ENCODE data around the gene ABTB2. TPM values are rescaled to one million over a fixed set of nuclear protein-coding genes. Genes with fewer than 3 reads are reported as not detected.

The ABTB2 gene
- total RNA-seq, 1 experiment from 2014 or later, result 5.5 TPM

GRCh38 chr11:34183848-34184391 lies 173.9 kb downstream of the ABTB2 start:
- H3K18ac ChIP-seq (ENCODE audit: insufficient read length, low read depth, low read length), result peak overlapping the region; percentile 23
- no peak overlapping the region for H3K27ac ChIP-seq (ENCODE audit: insufficient read length, low read depth, low read length)
- H2BK15ac ChIP-seq (ENCODE audit: low read depth, low read length), result no peak overlapping the region
- no peak overlapping the region for H3K27ac Mint-ChIP-seq
- no peak overlapping the region for H3K56ac ChIP-seq (ENCODE audit: insufficient read length, low read depth, low read length)
- no peak overlapping the region for H2BK12ac ChIP-seq (ENCODE audit: insufficient read length, low read depth, low read length)
- H2AK5ac ChIP-seq (ENCODE audit: insufficient read length, low read length), result no peak overlapping the region
- peaks cover 2% of the 10 kb centered on the region for H3K23me2 ChIP-seq (ENCODE audit: insufficient read length, low read depth, low read length, poor library complexity, severe bottlenecking)
- peaks cover 38 to 40% of the 10 kb centered on the region in 2 experiments for H3K4me1 Mint-ChIP-seq
- no peak overlapping the region for H3T11ph ChIP-seq (ENCODE audit: low read length)
- H2BK120ac ChIP-seq (ENCODE audit: low read depth, low read length, poor library complexity, severe bottlenecking), result no peak overlapping the region
- no peak overlapping the region for H3K14ac ChIP-seq (ENCODE audit: insufficient read depth, low read length)
- no peak overlapping the region for H3K4ac ChIP-seq (ENCODE audit: low read depth, low read length)
- H4K8ac ChIP-seq (replicated peaks; ENCODE audit: insufficient read length, low read depth, low read length), result no peak overlapping the region
- no peak overlapping the region for H3K9ac ChIP-seq (ENCODE audit: extremely low read depth, insufficient read length, low read length)
- H3K9me3 Mint-ChIP-seq, result no peaks in the 10 kb centered on the region
- H4K91ac ChIP-seq (ENCODE audit: insufficient read length, low read depth, low read length), result no peak overlapping the region
- no peaks in the 10 kb centered on the region; the same call in 1 of the 2 replicates for H3K27me3 Mint-ChIP-seq (ENCODE audit: low read depth)
- WGBS (ENCODE audit: extremely low coverage, insufficient read length, low lambda C conversion rate), result no CpG with 5 or more reads among the region's 9 CpGs
- no peak for TF ChIP-seq CTCF (conservative IDR thresholded peaks at IDR 0.05)
- H3K4me2 ChIP-seq (ENCODE audit: insufficient read depth, insufficient read length, low read length), result no peak overlapping the region
- no peak overlapping the region for H3K4me3 Mint-ChIP-seq
- H3K36me3 Mint-ChIP-seq (ENCODE audit: insufficient read depth in 1 of 3, low read depth in 3 of 3), result no peaks in the 10 kb centered on the region
- no peaks in the 10 kb centered on the region for H3K9me3 ChIP-seq (ENCODE audit: control insufficient read depth, low read depth, low read length)
- no peaks in the 10 kb centered on the region for H3K79me1 ChIP-seq (ENCODE audit: insufficient read depth, low read depth, low read length, poor library complexity, severe bottlenecking)
- no peaks in the 10 kb centered on the region for H4K20me1 ChIP-seq (ENCODE audit: control insufficient read depth, insufficient read depth, insufficient read length)
- H2AFZ ChIP-seq (ENCODE audit: low read length), result no peak overlapping the region
- no peak for DNase-seq
- H3K79me2 ChIP-seq (ENCODE audit: insufficient read depth, low read length), result no peaks in the 10 kb centered on the region
- H3K4me1 ChIP-seq (ENCODE audit: insufficient read depth, low read length), result peaks cover 12% of the 10 kb centered on the region; the same call in 1 of the 2 replicates
- H2BK20ac ChIP-seq (ENCODE audit: low read depth, low read length, poor library complexity, severe bottlenecking), result no peak overlapping the region
- no peaks in the 10 kb centered on the region for H3K27me3 ChIP-seq (ENCODE audit: insufficient read depth, low read length)
- no peak overlapping the region for H2BK5ac ChIP-seq (ENCODE audit: insufficient read length, low read length)
- H3K23ac ChIP-seq (ENCODE audit: insufficient read length, low read depth, low read length), result no peak overlapping the region
- no peak overlapping the region for H4K5ac ChIP-seq (ENCODE audit: insufficient read length, low read depth, low read length)
